H54 (cell line): ENCODE data around the gene CSNK1G1.

Source experiments
- DNase-seq: peaks from one replicate; pipeline ENCODE4 v3.0.0; 2011; ENCODE audit warnings: low spot score, mixed read lengths; ENCODE audit not compliant: insufficient read length
- FAIRE-seq: peaks from 3 replicates; lab custom pipeline; 2011; peaks lifted over from hg19 to GRCh38; lab: Jason Lieb, UNC
- POLR2A ChIP-seq: IDR thresholded peaks from 2 replicates; pipeline ENCODE4 v1.6.1; 2011; ENCODE audit warnings: low read depth, mild to moderate bottlenecking, low read length

The CSNK1G1 gene

GRCh38 chr15:64148581-64148980 lies 207.4 kb downstream of the CSNK1G1 start:
- no peak for DNase-seq
- no peak for TF ChIP-seq POLR2A
- FAIRE-seq: no peak

DNA sequence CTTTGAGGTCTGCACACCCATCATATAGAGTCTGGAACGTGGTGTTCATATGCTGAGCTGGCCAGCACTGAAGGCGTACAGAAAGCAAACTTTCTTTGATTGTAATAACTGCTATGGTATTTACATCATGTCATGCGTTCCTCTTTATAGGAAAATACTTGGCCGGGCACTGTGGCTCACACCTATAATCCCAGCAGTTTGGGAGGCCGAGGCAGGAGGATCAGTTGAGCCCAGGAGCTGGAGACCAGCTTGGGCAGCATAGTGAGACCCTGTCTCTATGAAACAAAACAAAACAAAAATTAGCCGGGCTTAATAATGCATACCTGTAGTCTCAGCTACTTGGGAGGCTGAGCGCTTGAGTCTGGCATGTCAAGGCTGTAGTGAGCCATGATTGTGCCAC lies 207.8 kb downstream of the CSNK1G1 start:
- TF ChIP-seq POLR2A: no peak
- no peak for DNase-seq
- FAIRE-seq: no peak

GRCh38 chr15:64146885-64147681 lies 208.9 kb downstream of the CSNK1G1 start:
- TF ChIP-seq POLR2A: no peak
- DNase-seq: no peak
- no peak for FAIRE-seq

DNA sequence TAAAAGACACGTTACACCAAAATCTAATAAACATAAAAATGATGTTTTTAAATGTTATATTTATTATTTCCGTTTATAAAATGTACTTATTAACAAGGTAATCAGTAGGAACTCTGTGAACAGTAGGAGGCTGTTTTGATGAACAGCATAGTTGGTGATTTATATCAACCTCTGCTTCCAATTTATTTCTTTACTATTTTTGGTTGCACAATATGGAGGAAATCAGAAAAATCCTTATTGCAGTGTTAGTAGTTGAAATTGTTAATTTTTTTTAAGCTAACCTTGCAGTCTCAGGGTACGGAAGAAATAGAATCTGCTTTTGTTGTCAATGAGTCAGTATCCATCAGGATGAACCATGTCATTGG lies 209.5 kb downstream of the CSNK1G1 start:
- FAIRE-seq (no peak), DNase-seq (no peak)
- no peak for TF ChIP-seq POLR2A

DNA sequence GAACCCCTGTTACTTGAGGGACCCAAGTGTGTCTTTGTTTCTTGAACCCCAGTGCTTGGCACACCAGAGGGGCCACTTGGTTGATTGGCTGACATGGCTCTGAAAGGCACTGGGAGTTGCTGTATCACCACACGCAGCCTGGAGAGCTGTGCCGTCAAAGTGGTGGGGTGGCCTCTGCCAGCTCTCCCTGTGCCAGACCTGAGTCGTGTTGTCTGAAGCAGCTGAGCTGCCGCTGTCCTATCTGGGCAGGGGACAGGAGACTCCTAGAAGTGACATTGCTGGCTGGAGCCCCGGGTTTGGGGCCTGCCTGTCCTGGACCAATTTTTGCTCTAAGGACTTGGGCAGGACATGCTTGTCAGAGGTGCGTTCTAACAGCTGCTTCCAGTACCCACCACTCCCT lies 209.9 kb downstream of the CSNK1G1 start:
- no peak for TF ChIP-seq POLR2A
- DNase-seq (no peak), FAIRE-seq (no peak)

DNA sequence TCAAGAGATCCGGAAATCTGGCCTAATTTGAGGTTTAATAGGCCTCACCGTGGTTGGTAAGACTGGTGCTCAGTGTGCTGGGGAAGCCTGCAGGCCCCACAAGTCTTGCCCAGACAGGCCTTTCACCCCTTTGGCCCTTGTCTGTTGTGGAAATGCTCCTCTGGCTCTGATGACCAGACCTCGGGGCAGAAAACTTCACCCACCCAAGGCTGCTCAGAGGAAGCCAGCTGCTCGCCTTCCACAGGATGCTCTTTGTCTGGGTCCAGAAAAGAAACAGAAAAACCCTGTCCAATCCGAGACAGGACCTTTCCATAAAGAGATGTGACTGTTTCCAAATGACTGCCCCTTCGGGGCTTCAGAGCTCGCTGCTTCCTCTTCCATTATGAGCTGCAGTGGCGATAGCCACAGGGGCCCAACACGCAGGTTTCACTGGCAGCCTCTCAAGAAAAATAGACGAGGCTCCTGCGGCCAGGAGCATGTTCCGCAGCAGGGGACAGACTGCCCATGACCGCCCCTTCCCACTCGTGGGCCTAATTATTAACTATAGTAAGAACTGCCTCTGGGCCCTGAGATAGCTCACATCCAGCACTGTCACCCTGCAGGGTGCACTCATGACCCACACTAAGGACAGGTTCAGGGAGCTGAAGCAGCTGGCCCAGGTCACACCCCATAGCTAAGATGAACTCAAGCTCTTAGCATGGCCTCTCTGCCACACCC lies 211.2 kb downstream of the CSNK1G1 start:
- DNase-seq (no peak), FAIRE-seq (no peak)
- TF ChIP-seq POLR2A: no peak

DNA sequence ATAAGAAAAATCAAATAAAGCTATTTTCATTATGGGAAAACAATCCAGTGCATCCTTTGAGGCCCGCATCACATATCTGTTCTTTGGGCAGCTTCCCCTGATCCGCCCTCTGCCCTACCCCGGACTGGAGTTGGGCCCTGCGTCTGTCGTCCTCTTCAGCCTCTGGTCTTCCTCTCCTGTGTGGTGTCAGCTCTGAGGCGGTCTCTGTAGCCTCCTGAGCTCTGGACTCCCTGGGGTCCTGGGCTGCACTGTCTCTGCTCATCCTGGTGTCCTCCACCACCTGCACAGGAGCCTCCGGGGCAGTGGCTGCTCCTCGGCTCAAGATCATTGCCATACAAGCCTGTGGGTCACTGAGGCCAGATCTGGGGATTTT lies 211.8 kb downstream of the CSNK1G1 start:
- DNase-seq (no peak), FAIRE-seq (no peak)
- TF ChIP-seq POLR2A: no peak

- DNase-seq (no peak), FAIRE-seq (no peak)
- TF ChIP-seq POLR2A: no peak
Measured at GRCh38 chr15:64143276-64143675, 212.7 kb downstream of the CSNK1G1 start.

DNA sequence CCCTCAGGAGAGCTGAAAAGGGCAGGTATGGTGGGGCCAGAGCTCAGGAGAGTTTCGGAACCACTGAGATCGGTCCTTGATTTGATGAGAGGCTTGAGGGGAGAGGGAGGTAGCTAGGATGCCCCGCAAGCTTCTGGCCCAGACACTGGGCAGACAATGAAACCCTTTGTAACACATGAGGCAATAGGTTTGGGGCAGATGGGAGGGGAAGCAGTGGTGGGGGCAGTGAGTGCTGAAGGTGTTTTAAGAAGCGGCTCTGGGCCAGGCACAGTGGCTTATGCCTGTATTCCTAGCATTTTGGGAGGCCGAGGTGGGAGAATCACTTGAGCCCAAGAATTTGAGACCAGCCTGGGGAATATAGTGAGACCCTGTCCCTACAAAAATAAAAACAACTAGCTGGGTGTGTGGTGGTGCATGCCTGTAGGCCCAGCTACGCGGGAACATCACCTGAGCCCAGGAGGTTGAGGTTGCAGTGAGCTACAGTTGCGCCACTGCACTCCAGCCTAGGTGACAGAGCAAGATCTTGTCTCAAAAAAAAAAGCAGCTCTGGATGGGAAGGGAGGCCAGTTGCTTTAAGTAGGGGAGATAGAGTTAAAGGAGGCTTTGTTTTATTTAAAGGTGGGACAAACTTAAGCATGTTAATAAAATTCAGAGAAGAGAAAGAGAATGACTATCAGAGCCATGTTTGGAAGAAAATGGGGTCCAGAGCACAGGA lies 214.0 kb downstream of the CSNK1G1 start:
- no peak for FAIRE-seq
- TF ChIP-seq POLR2A: no peak

DNA sequence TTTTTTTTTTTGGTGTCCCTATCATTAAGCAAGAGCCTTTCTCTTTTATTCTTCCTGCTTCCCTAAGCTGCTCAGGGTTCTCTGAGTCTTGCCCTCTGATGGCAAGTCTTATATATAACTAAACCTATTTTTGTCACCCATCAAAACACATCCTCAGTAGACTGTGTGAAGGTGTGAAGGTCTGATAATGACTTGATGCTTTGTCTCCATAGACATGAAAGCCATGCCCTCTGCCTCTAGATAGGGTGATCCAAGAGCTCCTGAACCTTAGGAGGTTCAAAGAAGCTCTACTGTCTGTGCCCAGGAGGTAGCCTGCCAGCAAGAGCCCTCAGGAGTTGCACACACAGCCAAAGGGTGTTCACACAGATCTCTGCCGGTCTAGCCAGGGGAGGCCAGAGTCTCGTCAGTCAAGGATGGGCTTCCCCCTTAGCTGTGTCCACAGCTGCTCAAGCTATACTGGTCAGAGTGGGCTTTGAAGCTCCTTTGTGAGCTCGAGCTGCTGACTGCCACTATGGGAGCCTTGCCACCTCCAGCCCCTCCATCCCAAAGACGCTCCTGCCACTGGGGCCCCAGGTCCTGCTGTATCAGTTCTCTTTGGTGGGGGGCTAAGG lies 217.5 kb downstream of the CSNK1G1 start:
- TF ChIP-seq POLR2A: no peak
- no peak for FAIRE-seq

More for the DNA sequence above, 214.0 kb downstream of the CSNK1G1 start:
- no peak for DNase-seq

DNA sequence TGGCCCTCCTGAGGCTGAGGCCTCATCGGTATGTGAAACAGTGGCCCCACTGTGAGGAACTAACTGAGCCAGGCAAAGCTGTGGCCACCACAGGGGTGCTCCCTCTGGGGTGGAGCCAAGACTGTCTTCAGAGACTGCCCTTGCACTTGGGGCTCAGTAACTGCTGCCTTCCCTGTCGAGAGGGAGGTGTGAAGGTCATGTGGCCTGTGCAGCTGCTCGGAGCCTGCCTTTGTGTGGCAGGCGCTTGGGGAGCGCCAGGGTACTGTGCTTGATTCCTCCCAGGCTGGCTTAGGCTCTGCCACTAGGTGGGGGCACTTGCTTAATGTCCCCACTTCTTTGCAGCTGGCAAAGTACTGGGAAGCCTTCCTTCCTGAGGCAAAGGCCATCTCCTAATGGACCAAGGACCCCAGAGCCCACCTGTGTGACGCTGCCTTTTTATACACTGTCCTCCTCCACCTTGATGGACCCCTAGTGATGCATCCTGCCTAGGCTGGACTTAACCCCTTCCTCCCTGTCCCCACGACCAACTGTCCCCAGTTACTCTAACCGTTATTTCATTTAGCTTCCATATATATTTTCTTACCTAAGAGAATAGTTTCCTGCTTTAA lies 218.6 kb downstream of the CSNK1G1 start:
- no peak for TF ChIP-seq POLR2A
- no peak for FAIRE-seq
- no peak for DNase-seq

More for the DNA sequence above, 217.5 kb downstream of the CSNK1G1 start:
- DNase-seq: no peak

GRCh38 chr15:64136347-64136746 lies 219.6 kb downstream of the CSNK1G1 start:
- FAIRE-seq: no peak
- TF ChIP-seq POLR2A: no peak
- no peak for DNase-seq

DNA sequence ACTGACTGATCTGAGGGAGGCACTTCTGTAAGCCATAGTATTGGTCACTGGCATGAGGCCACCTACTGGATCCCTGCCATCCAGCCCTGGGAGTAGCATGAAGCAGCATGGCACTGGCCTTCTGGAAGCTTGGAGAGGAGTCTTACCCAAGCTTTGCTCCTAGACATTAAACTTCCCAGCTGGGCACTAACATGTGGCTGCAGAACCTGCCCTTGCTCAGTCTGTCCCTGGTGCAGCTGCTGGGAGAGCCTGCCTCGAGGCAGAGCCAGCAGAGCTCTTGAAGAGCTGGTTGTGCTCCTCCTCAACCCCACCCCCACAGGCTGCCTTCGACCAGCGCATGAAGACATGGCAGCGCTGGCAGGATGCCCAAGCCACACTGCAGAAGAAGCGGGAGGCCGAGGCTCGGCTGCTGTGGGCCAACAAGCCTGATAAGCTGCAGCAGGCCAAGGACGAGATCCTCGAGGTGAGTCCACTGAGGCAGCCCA lies 221.6 kb downstream of the CSNK1G1 start:
- no peak for TF ChIP-seq POLR2A
- FAIRE-seq (no peak), DNase-seq (no peak)
